Thoracic aorta (tissue), 2 donors: ENCODE results near the gene XRCC3. TPM values are rescaled to one million over a fixed set of nuclear protein-coding genes. Genes with fewer than 3 reads are reported as not detected.

Experiments used
- ATAC-seq: fragments of 150-250 bp; one replicate; pipeline ENCODE4 v1.8.0; 2017; ENCODE audit warnings: low read depth; ENCODE audit not compliant: insufficient number of reproducible peaks, low FRiP score
- DNase-seq: peaks from one replicate; pipeline ENCODE4 v3.0.0-alpha.2; 2020; ENCODE audit warnings: low spot score
- H3K27ac ChIP-seq, 2 donors: fragments of 200-600 bp; sonication (generic); 1 replicate in 1 of 2; 2 replicates in 1 of 2; pipeline ENCODE4 v1.5.1; 2016; ENCODE audit warnings: mild to moderate bottlenecking in 2 of 2, moderate library complexity in 2 of 2
- H3K27me3 ChIP-seq: fragments of 200-600 bp; sonication (generic); replicated peaks from 2 replicates; pipeline ENCODE4 v1.6.0; 2016; ENCODE audit warnings: mild to moderate bottlenecking; ENCODE audit not compliant: insufficient read depth
- H3K36me3 ChIP-seq: fragments of 200-600 bp; sonication (generic); one replicate; pipeline ENCODE4 v1.5.1; 2016
- H3K4me1 ChIP-seq, 2 donors: fragments of 200-600 bp; sonication (generic); 1 replicate in 1 of 2; 2 replicates in 1 of 2; pipeline versions ENCODE4 v1.5.1 to v1.6.0; 2016; ENCODE audit warnings: low read depth in 2 of 2, mild to moderate bottlenecking in 1 of 2; ENCODE audit not compliant: control insufficient read depth in 1 of 2
- H3K4me3 ChIP-seq: fragments of 200-600 bp; sonication (generic); 2 replicates; pipeline ENCODE4 v1.5.1; 2016; ENCODE audit warnings: mild to moderate bottlenecking
- H3K9me3 ChIP-seq: fragments of 200-600 bp; sonication (generic); 2 replicates; pipeline ENCODE4 v1.5.1; 2016
- CTCF ChIP-seq: fragments of 200-600 bp; sonication (generic); IDR thresholded peaks from one replicate; pipeline ENCODE4 v1.5.1; 2019; ENCODE audit warnings: antibody characterized with exemption
- total RNA-seq, 2 donors: library from RNA; depleted of rRNA; stranded (reverse); fragments of >200 nt; gene quantifications; one replicate each; pipeline versions ENCODE4 v1.1.0 to v1.2.3, GENCODE V29; 2016

Gene XRCC3
- total RNA-seq, 2 donors from 2014 or later: 8.4 to 18.5 TPM

- Histone ChIP-seq H3K4me3 (no peak overlapping the region), H3K27ac (no peak overlapping the region), H3K4me1 (peaks cover 21 to 49% of the 10 kb centered on the region in 2 donors), H3K27me3 (no peaks in the 10 kb centered on the region), H3K36me3 (peaks cover 48% of the 10 kb centered on the region), H3K9me3 (no peaks in the 10 kb centered on the region)
- TF ChIP-seq CTCF: no peak
- ATAC-seq: no peak
- no peak for DNase-seq
Observed at GRCh38 chr14:103732868-103733620, 17.8 kb upstream of the XRCC3 start.

- H3K9me3 ChIP-seq: no peaks in the 10 kb centered on the region
- ATAC-seq (no peak), DNase-seq (no peak)
- peaks cover 50% of the 10 kb centered on the region for H3K36me3 ChIP-seq
- no peak overlapping the region for H3K4me3 ChIP-seq
- no peak overlapping the region for H3K27ac ChIP-seq
- TF ChIP-seq CTCF: no peak
- H3K4me1 ChIP-seq: peaks cover 16 to 42% of the 10 kb centered on the region in 2 donors
- H3K27me3 ChIP-seq: no peaks in the 10 kb centered on the region
Observed at GRCh38 chr14:103731916-103732867, 16.9 kb upstream of the XRCC3 start.

- H3K27ac ChIP-seq: no peak overlapping the region
- H3K4me1 ChIP-seq: peaks cover 11 to 35% of the 10 kb centered on the region in 2 donors
- no peak for TF ChIP-seq CTCF
- H3K4me3 ChIP-seq: no peak overlapping the region
- DNase-seq: no peak
- no peak for ATAC-seq
- H3K36me3 ChIP-seq: peaks cover 50% of the 10 kb centered on the region
- no peaks in the 10 kb centered on the region for H3K27me3 ChIP-seq
- no peaks in the 10 kb centered on the region for H3K9me3 ChIP-seq
Observed at GRCh38 chr14:103731481-103731880, 16.2 kb upstream of the XRCC3 start.

GRCh38 chr14:103730490-103731035 is 15.3 kb upstream of the XRCC3 start:
- no peak for ATAC-seq
- TF ChIP-seq CTCF: no peak
- peaks cover 50% of the 10 kb centered on the region for H3K36me3 ChIP-seq
- no peak overlapping the region for H3K4me3 ChIP-seq
- no peak for DNase-seq
- peaks cover 3 to 35% of the 10 kb centered on the region in 2 donors for H3K4me1 ChIP-seq
- H3K27me3 ChIP-seq: no peaks in the 10 kb centered on the region
- H3K27ac ChIP-seq: peak overlapping the region in 1 of 2 donors; percentile 4
- H3K9me3 ChIP-seq: no peaks in the 10 kb centered on the region
